Measurements from ENCODE around the gene POU2F2.

The POU2F2 gene

GRCh38 chr19:42132030-42132628 is at the start of gene POU2F2:
TSS of gene POU2F2 (minus strand) at chr19:42132446. CDS start at chr19:42132411, 35 bp downstream.
- no peak for DNase-seq (ENCODE audit: low read depth)

DNA sequence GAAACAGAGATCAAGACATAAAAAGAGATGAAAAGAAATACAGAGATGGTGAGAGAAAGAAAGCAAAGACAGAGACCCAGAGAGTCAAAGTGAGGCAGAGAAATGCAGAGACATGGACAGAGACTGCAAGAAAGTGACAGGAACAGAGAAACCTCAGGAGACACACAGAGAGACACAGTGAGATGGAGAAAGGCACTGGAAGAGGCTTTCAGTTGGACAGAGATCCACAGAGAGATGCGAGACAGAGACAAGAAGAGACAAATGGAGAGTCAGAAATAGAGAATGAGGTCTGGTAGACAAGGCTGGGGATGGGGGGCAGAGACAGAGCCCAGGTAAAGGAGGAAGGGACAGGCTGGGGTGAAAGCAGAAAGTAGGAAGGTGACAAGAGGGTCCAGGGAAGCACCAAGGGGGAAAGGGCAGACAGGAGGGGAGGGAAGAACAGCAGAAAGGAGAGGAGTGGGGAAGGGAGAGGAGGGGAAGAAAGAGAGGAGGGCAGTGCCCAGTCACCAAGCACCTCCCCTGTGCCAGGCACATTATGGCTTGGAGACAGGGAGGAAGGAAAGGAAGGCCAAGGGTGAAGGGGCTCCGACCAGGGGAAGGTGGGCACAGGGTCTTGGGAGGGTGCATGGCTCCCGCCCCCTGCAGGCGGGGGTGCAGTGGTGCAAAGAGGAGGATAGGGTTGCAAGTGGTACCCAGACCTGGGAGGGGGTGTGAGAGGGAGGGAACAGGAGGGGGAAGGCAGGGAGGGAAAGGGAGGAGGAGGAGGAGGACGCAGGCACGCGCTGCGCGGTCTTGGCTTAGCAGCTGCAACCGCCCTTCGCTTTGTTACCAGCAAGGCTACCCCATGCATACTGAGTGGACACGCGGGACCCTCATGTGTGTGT is 46.8 kb upstream of the POU2F2 start:
- DNase-seq (ENCODE audit: low read depth) = no peak

DNA sequence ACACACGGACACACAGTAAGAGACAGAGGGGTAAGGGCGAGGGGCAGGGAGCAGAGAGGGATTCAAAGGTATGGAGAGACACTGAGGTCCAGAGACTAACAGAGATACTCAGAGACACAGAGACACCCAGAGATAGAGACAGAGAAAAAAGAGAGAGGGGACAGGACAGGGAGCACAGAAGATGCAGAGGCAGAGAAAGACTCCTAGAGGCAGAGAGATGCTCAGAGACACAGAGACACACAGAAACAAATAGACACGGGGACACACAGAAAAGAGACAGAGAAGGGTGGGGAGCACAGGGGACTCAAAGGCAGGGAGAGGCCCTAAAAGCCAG is 45.4 kb upstream of the POU2F2 start:
- DNase-seq (ENCODE audit: low read depth) = no peak

GRCh38 chr19:42176990-42177685 is 44.9 kb upstream of the POU2F2 start:
- DNase-seq (ENCODE audit: low read depth) = no peak

DNA sequence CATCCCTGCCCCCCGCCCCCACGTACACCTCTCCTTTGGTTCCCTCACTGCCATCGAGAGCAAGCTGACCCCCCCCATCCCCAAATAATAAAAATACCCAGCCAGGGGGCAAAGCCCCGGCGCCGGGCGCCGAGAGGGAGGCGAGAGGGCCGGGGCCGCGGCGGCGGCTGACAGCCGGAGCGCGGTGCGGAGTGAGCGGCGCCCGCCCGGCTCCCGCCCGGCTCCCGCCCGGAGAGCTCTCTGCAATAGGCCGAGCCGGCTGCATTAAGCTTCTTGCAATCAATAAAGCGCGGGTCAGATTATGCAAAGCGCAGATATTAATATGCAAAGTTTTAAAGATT is 44.4 kb upstream of the POU2F2 start:
- no peak for DNase-seq (ENCODE audit: low read depth)

DNA sequence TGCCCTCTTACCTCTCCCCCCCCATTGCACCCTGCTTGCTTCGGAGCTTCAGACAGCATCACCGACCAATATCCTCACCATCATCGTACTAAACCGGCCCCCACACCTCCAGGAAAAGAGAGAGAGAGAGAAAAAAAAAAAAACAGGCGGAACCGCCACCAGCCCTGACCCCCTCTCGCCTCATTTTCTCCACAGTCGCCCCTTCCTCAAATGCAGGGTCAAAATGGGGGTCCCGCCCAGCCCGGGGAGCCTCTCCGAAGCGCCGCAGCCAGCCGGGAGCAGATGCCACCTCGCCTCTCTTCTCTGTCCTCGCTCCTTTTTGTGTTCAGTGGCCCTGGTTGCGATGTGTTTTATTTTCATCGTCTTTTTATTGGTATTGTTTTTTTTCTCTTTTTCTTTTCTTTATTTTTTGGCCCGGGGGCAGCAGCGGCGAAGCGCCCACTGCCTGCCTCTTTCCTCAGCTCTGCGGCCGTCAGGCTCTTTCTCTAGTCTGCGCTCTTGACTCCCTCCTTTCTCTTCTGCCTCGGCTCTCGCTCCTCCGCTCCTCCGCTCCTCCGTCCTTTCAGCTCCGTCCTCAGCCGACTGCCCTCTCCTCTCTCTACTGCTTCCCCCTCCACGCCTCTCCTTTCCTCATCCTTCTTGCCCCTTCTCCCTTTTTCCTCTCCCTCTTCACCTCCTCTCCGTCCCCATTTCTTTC is 43.9 kb upstream of the POU2F2 start:
- no peak for DNase-seq (ENCODE audit: low read depth)

GRCh38 chr19:42174958-42175734 is 42.9 kb upstream of the POU2F2 start:
- no peak for DNase-seq (ENCODE audit: low read depth)

GRCh38 chr19:42174188-42174587 is 41.9 kb upstream of the POU2F2 start:
- DNase-seq (ENCODE audit: low read depth) = no peak

DNA sequence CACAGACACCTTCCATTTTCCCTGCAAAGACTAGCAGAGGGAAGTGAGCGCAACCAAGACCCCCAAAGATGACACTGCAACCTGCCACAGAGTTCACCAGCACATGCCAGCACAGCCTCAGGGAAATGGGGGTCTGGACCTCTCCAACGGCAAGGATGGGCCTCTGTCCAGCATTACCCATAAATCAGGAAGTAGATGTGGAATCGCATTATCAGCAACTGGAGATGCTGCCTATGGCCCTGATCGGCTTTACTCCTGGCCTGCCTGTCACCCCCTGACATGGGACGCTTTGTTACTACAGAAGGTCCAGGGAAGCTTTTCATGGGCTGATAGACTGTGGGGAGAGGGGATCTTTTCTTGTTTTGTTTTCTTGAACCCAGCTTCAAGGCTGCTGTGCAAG is 41.4 kb upstream of the POU2F2 start:
- DNase-seq (ENCODE audit: low read depth) = no peak

DNA sequence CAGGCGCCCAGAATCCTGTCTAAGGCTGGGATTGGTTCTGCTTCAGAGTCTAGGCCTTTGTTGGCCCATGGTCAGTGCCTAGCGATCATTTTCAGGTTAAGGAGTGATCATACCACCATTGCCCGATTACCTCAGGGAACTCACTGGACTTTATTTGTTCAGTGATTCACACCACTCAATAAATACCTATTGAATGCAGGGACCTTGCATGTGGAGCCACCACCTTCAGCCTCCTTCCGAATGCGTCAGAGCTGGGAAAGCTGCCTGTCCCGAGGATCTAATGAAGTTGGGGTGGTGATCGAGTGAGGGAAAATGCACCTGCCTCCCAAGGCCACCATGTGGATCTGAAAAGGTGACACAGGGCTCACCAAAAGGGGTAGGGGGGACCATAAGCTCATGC is 40.0 kb upstream of the POU2F2 start:
- no peak for DNase-seq (ENCODE audit: low read depth)

- DNase-seq (ENCODE audit: low read depth) = no peak
Observed at GRCh38 chr19:42170715-42171114, 38.5 kb upstream of the POU2F2 start.

DNA sequence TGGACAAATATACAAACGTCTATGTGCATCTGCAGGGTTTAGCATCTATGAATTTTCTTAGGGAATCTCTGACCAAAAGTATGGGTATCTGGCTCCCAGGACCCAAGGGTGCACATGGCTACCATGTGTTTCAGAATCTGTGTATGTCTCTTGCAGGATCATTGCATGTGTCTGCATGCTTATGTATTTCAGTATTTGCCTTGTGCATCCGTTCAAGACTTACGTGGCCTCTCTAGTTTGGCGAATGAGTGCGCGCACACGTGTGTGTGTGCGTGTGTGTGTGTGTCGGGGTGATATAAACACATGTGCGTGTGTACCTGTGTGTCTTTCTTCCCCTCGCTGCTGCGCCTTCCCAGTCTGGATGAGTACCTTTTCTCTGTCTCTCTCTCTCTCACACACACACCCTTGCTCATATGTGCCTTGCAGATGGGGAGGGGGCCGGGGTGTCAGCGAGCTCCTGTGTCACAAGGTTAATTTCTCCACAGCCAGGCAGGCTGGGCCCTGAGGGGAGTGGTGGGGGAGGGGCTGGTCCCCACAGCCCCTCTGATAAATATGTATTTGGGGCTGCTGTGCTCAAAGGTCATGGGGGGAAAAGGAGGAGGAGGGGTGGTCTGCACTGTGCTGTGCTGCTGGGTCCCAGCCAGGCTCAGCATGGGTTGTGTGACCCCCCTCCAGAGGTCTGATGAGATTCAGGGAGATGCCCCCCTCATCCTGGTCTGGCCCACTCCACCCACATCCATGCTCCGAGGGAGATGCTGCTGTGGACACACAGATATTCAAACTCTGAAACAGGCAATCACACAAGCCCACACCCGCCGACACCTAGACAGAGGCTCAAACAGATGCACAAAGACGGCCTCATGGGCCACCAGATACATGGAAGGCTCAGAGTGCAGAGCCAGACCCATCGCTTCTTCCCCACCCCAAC is 37.5 kb upstream of the POU2F2 start:
- no peak for DNase-seq (ENCODE audit: low read depth)

DNA sequence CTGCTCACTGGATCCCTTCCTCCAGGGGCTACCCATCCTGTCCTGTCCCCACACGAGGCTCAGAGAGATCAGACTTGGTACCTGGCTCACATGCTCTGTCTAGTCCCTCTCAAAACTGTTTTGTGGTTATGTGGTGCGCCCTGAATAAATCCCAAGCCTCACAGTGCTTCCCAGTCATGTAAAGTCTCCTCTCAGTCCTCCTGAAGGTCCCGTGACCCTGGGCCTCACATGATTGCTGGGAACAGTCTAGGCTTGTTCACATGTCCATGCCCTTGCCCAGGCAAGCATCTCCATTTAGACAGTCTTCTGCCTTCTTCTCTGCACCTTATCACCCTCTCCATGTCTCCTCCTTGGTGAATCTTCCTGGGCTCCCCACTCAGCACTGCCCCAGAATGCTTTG is 36.0 kb upstream of the POU2F2 start:
- DNase-seq (ENCODE audit: low read depth) = no peak

- DNase-seq (ENCODE audit: low read depth) = no peak
Observed at GRCh38 chr19:42166316-42166715, 34.1 kb upstream of the POU2F2 start.

DNA sequence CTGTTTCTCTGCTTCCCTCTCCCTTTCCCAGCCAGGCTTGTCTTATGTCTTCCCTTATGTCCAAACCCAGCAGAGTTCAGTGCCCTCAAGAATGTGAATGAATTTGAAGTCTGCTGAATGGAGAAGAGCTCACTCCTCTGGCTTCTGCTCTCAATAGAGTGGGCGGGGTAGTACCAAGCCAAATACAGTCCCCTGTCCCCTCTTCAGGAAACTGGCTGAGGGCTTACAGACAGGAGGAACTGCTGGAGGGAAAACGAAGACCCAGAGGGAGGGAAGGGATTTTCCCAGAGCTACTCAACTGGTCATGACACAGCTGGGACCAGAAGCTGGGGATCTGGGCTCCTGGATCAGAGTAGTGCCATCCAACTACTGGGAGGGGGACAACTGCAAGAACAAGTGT is 32.9 kb upstream of the POU2F2 start:
- DNase-seq (ENCODE audit: low read depth) = no peak

DNA sequence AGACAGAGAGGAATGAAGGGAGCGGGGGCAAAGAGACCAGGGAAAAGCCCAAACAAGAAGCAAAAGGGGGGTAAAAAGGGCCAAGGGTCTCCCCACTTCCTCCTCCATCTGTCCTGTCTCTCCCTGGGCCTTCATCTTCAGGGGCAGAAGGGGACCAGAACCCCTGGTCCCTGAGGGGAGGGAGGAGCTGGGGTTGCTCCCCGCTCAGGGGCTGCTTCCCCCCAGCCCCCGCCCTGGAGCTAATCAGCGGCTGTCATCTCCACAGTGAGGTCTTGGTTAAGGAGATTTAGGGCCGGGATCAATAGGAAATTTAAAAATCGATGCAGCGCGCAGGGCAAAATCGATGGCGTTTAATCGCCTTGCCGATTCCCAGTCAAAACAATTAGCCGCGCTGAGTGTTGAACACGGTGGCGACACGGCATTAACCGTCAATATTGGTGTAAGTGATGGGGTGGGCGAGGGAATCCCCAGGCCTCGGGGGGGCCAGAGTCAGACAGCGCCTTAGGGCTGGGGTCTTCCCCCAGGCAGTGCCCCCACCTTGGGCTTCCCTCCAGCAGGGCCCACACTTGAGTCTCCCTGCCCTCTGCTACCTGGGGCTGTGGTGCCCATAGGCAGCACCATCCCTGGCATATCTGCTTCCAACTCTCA is 29.5 kb upstream of the POU2F2 start:
- no peak for DNase-seq (ENCODE audit: low read depth)

GRCh38 chr19:42159942-42160341 is 27.7 kb upstream of the POU2F2 start:
- no peak for DNase-seq (ENCODE audit: low read depth)

DNA sequence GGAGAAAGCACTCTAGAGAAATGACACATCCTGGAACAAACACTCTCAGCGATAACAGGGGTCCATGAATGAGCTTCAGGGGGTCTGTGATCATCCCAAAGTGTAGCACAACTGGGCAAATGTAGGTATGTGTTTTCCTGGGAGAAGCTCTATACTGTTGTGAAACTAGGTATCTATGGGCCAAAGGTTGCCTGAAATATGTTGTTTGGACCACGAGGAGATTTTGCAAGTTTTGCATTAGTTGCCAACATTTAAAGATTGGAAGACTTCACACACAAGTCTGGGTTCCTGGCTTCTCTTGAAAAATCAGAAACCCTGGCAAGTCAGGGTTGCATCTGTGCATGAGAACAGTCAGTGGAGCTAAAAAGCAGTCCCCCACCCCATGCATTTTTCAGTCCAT is 26.7 kb upstream of the POU2F2 start:
- DNase-seq (ENCODE audit: low read depth) = no peak

GRCh38 chr19:42156571-42156970 is 24.3 kb upstream of the POU2F2 start:
- no peak for DNase-seq (ENCODE audit: low read depth)

DNA sequence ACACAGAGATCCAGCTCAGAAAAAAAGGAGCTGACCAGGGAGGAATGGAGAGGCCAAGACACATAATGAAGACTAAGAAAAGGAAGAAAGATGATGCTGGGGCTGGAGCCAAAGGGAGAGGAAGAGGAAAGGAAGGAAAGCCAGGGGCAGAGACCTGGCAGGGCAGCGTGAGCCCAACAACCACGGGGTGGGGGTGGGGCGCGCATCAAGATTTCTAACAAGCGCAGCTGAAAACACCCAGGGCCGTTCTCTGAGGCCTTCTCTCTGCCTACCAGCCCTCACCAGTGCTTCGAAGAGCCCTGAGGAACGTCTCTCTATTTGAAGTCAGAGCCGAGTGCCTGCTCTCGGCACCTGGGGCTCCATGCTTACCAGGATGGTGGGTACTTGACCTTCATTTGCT is 23.6 kb upstream of the POU2F2 start:
- DNase-seq (ENCODE audit: low read depth) = no peak

Data from GM04503 (cell line).